ENCODE results near the gene AMH. TPM values are rescaled to one million over a fixed set of nuclear protein-coding genes. Genes with fewer than 3 reads are reported as not detected.

AMH gene
- total and polyA plus RNA-seq, 2 experiments from 2014 or later = 1.9 to 6.8 TPM

- no peak for TF ChIP-seq REST (IDR thresholded peaks at IDR 0.05; ENCODE audit: unreplicated experiment)
These were observed 6.3 kb upstream of the AMH start (continued) for GRCh38 chr19:2242816-2243215.

- Histone ChIP-seq H3F3A (replicated peaks; ENCODE audit: low read depth) (peaks cover 8% of the 10 kb centered on the region; the same call in 1 of the 2 replicates), H3K79me2 (replicated peaks; ENCODE audit: insufficient read depth) (peaks cover 53% of the 10 kb centered on the region), H3K4me2 (no peak overlapping the region), H3K27ac (ENCODE audit: low read depth) (no peak overlapping the region), H3K4me1 (ENCODE audit: insufficient read depth) (peaks cover 23% of the 10 kb centered on the region), H3K27me3 (ENCODE audit: insufficient read depth) (no peaks in the 10 kb centered on the region), H3K4me3 (no peak overlapping the region), H2AFZ (no peak overlapping the region), H3K9me2 (ENCODE audit: insufficient read depth) (no peaks in the 10 kb centered on the region), H4K20me1 (replicated peaks; ENCODE audit: insufficient read depth) (peaks cover 41% of the 10 kb centered on the region), H3K36me3 (ENCODE audit: insufficient read depth) (peaks cover 13% of the 10 kb centered on the region)
- peaks cover 28% of the 10 kb centered on the region for H3K4me1 Mint-ChIP-seq
- H3K9me3 Mint-ChIP-seq = no peaks in the 10 kb centered on the region
- ATAC-seq (no peak), DNase-seq (ENCODE audit: low spot score) (no peak)
- peaks cover 57% of the 10 kb centered on the region for H3K36me3 Mint-ChIP-seq (ENCODE audit: low read depth)
- no peak overlapping the region for H3K4me3 Mint-ChIP-seq
- no peak overlapping the region for H3K27ac Mint-ChIP-seq
- peaks cover 4% of the 10 kb centered on the region for H3K27me3 Mint-ChIP-seq (ENCODE audit: insufficient read depth, low read depth, poor library complexity)
- TF ChIP-seq ZNF331 (CRISPR knock-in tag; IDR thresholded peaks at IDR 0.05; ENCODE audit: low read depth) = no peak
- TF ChIP-seq, protein P1, sequence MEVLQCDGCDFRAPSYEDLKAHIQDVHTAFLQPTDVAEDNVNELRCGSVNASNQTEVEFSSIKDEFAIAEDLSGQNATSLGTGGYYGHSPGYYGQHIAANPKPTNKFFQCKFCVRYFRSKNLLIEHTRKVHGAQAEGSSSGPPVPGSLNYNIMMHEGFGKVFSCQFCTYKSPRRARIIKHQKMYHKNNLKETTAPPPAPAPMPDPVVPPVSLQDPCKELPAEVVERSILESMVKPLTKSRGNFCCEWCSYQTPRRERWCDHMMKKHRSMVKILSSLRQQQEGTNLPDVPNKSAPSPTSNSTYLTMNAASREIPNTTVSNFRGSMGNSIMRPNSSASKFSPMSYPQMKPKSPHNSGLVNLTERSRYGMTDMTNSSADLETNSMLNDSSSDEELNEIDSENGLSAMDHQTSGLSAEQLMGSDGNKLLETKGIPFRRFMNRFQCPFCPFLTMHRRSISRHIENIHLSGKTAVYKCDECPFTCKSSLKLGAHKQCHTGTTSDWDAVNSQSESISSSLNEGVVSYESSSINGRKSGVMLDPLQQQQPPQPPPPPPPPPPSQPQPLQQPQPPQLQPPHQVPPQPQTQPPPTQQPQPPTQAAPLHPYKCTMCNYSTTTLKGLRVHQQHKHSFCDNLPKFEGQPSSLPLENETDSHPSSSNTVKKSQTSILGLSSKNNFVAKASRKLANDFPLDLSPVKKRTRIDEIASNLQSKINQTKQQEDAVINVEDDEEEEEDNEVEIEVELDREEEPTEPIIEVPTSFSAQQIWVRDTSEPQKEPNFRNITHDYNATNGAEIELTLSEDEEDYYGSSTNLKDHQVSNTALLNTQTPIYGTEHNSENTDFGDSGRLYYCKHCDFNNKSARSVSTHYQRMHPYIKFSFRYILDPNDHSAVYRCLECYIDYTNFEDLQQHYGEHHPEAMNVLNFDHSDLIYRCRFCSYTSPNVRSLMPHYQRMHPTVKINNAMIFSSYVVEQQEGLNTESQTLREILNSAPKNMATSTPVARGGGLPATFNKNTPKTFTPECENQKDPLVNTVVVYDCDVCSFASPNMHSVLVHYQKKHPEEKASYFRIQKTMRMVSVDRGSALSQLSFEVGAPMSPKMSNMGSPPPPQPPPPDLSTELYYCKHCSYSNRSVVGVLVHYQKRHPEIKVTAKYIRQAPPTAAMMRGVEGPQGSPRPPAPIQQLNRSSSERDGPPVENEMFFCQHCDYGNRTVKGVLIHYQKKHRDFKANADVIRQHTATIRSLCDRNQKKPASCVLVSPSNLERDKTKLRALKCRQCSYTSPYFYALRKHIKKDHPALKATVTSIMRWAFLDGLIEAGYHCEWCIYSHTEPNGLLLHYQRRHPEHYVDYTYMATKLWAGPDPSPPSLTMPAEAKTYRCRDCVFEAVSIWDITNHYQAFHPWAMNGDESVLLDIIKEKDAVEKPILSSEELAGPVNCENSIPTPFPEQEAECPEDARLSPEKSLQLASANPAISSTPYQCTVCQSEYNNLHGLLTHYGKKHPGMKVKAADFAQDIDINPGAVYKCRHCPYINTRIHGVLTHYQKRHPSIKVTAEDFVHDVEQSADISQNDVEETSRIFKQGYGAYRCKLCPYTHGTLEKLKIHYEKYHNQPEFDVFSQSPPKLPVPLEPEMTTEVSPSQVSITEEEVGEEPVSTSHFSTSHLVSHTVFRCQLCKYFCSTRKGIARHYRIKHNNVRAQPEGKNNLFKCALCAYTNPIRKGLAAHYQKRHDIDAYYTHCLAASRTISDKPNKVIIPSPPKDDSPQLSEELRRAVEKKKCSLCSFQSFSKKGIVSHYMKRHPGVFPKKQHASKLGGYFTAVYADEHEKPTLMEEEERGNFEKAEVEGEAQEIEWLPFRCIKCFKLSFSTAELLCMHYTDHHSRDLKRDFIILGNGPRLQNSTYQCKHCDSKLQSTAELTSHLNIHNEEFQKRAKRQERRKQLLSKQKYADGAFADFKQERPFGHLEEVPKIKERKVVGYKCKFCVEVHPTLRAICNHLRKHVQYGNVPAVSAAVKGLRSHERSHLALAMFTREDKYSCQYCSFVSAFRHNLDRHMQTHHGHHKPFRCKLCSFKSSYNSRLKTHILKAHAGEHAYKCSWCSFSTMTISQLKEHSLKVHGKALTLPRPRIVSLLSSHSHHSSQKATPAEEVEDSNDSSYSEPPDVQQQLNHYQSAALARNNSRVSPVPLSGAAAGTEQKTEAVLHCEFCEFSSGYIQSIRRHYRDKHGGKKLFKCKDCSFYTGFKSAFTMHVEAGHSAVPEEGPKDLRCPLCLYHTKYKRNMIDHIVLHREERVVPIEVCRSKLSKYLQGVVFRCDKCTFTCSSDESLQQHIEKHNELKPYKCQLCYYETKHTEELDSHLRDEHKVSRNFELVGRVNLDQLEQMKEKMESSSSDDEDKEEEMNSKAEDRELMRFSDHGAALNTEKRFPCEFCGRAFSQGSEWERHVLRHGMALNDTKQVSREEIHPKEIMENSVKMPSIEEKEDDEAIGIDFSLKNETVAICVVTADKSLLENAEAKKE (CRISPR knock-in tag; IDR thresholded peaks at IDR 0.05) = no peak
- TF ChIP-seq, protein P2, sequence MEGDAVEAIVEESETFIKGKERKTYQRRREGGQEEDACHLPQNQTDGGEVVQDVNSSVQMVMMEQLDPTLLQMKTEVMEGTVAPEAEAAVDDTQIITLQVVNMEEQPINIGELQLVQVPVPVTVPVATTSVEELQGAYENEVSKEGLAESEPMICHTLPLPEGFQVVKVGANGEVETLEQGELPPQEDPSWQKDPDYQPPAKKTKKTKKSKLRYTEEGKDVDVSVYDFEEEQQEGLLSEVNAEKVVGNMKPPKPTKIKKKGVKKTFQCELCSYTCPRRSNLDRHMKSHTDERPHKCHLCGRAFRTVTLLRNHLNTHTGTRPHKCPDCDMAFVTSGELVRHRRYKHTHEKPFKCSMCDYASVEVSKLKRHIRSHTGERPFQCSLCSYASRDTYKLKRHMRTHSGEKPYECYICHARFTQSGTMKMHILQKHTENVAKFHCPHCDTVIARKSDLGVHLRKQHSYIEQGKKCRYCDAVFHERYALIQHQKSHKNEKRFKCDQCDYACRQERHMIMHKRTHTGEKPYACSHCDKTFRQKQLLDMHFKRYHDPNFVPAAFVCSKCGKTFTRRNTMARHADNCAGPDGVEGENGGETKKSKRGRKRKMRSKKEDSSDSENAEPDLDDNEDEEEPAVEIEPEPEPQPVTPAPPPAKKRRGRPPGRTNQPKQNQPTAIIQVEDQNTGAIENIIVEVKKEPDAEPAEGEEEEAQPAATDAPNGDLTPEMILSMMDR (conservative IDR thresholded peaks at IDR 0.05; ENCODE audit: low read depth in 2 of 2) = no peak
- no peak for TF ChIP-seq JUNB (IDR thresholded peaks at IDR 0.05; ENCODE audit: unreplicated experiment)
- TF ChIP-seq EZH2phosphoT487 (IDR thresholded peaks at IDR 0.05; ENCODE audit: unreplicated experiment) = no peak
- TF ChIP-seq ZNF114 (CRISPR knock-in tag; IDR thresholded peaks at IDR 0.05) = no peak
- no peak for TF ChIP-seq REST (IDR thresholded peaks at IDR 0.05; ENCODE audit: unreplicated experiment)
- no peak for TF ChIP-seq STAT1 (IDR thresholded peaks at IDR 0.05; ENCODE audit: unreplicated experiment)
These were observed 5.6 kb upstream of the AMH start for GRCh38 chr19:2243274-2244124.

Data from GM23338 (cell line).